Activated B cell treated with CpG ODN at 0.5 μM for 24 hours (primary cell): ENCODE results near the gene EXOG. TPM values are rescaled to one million over a fixed set of nuclear protein-coding genes. Genes with fewer than 3 reads are reported as not detected.

ENCODE experiments used
- ATAC-seq: fragments of 200-7000 bp; cut with Tn5 transposase; one replicate; pipeline ENCODE4 v1.10.0; 2021; ENCODE audit warnings: low read depth, mild to moderate bottlenecking, moderate library complexity
- CTCF ChIA-PET: fragments of 350-600 bp; sonication (Branson Sonifier 250); formaldehyde crosslinking; loops from one replicate; lab custom pipeline; 2021; ENCODE audit warnings: antibody characterized with exemption; lab: Charles Lee
- POLR2A ChIA-PET: fragments of 350-600 bp; sonication (Branson Sonifier 250); formaldehyde crosslinking; loops from one replicate; lab custom pipeline; 2021; ENCODE audit warnings: antibody characterized with exemption; lab: Charles Lee
- DNase-seq: peaks from one replicate; pipeline ENCODE4 v3.0.0; 2022
- H3K27ac Mint-ChIP-seq: one replicate; pipeline ENCODE4 v1.8.0; 2020; ENCODE audit warnings: mixed read lengths
- H3K27me3 Mint-ChIP-seq: one replicate; pipeline ENCODE4 v1.8.0; 2021; ENCODE audit warnings: mixed read lengths
- H3K36me3 Mint-ChIP-seq: one replicate; pipeline ENCODE4 v1.8.0; 2021; ENCODE audit warnings: low read depth, mixed read lengths
- H3K4me1 Mint-ChIP-seq: one replicate; pipeline ENCODE4 v1.8.0; 2021; ENCODE audit warnings: mixed read lengths
- H3K4me3 Mint-ChIP-seq: one replicate; pipeline ENCODE4 v1.8.0; 2020; ENCODE audit warnings: mild to moderate bottlenecking, mixed read lengths
- H3K9me3 Mint-ChIP-seq: one replicate; pipeline ENCODE4 v1.8.0; 2020; ENCODE audit warnings: mixed read lengths
- CTCF ChIP-seq: fragments of 200-600 bp; IDR thresholded peaks from one replicate; pipeline ENCODE4 v1.8.0; 2022; ENCODE audit warnings: antibody characterized with exemption, mild to moderate bottlenecking
- intact Hi-C: fragments of 100-400 bp; cut with micrococcal nuclease; formaldehyde crosslinking; loops from one replicate; pipeline ENCODE4 v1.15.1; 2024
- total RNA-seq: library from RNA; stranded (reverse); gene quantifications from 2 replicates; pipeline ENCODE4 v1.2.3, GENCODE V29; 2022

EXOG gene
- total RNA-seq, 1 donor from 2014 or later, result 32.3 TPM

- no peak for TF ChIP-seq CTCF
- ATAC-seq, result no peak
Observed at GRCh38 chr3:38519000-38519399, 22.9 kb downstream of the EXOG start.

GRCh38 chr3:38519651-38520050 is 23.5 kb downstream of the EXOG start:
- ChIA-PET POLR2A (no interaction called here), CTCF (interaction anchor here (1.2 to 3.9 kb wide), 3 partner anchors 10 to 772 kb away, joined by 3 to 29 read pairs (median 3); partner anchors contain the start of gene EXOG)
- TF ChIP-seq CTCF, result no peak
- no peaks in the 10 kb centered on the region for H3K9me3 Mint-ChIP-seq
- H3K27ac Mint-ChIP-seq, result peak overlapping the region; percentile 54
- H3K4me3 Mint-ChIP-seq, result no peak overlapping the region
- ATAC-seq (no peak), DNase-seq (no peak)
- intact Hi-C loops, result loop anchor here (2.0 kb wide), 1 partner anchor 511 kb away; no protein-coding TSS in a partner anchor
- H3K36me3 Mint-ChIP-seq, result peaks cover 40% of the 10 kb centered on the region
- H3K27me3 Mint-ChIP-seq, result no peaks in the 10 kb centered on the region
- peaks cover 13% of the 10 kb centered on the region for H3K4me1 Mint-ChIP-seq

More at GRCh38 chr3:38519000-38519399, 22.9 kb downstream of the EXOG start:
- Mint-ChIP-seq H3K4me3 (no peak overlapping the region), H3K27me3 (no peaks in the 10 kb centered on the region), H3K36me3 (peaks cover 38% of the 10 kb centered on the region), H3K4me1 (peaks cover 13% of the 10 kb centered on the region), H3K27ac (no peak overlapping the region), H3K9me3 (no peaks in the 10 kb centered on the region)
- CTCF ChIA-PET, result interaction anchor here (1.2 kb wide), 2 partner anchors 9 to 136 kb away, joined by 3 read pairs; no protein-coding TSS in a partner anchor
- intact Hi-C loops, result no loop called here
- POLR2A ChIA-PET, result no interaction called here
- DNase-seq, result no peak

- H3K27me3 Mint-ChIP-seq, result no peaks in the 10 kb centered on the region
- POLR2A ChIA-PET, result interaction anchor here (0.8 kb wide), 1 partner anchor 887 kb away, joined by 3 read pairs; no protein-coding TSS in a partner anchor
Observed at GRCh38 chr3:38521391-38521987, 25.3 kb downstream of the EXOG start.

GRCh38 chr3:38522002-38522401 is 25.9 kb downstream of the EXOG start:
- H3K4me3 Mint-ChIP-seq, result no peak overlapping the region
- intact Hi-C loops, result no loop called here
- H3K36me3 Mint-ChIP-seq, result peaks cover 54% of the 10 kb centered on the region
- no peak for DNase-seq
- H3K4me1 Mint-ChIP-seq, result peaks cover 13% of the 10 kb centered on the region
- no peak overlapping the region for H3K27ac Mint-ChIP-seq
- POLR2A ChIA-PET, result interaction anchor here (0.8 kb wide), 1 partner anchor 886 kb away, joined by 3 read pairs; no protein-coding TSS in a partner anchor
- no peak for TF ChIP-seq CTCF
- no peaks in the 10 kb centered on the region for H3K9me3 Mint-ChIP-seq
- no peak for ATAC-seq
- CTCF ChIA-PET, result interaction anchor here (1.0 to 3.9 kb wide), 21 partner anchors 8 to 770 kb away, joined by 3 to 29 read pairs (median 6); partner anchors contain the start of gene EXOG
- no peaks in the 10 kb centered on the region for H3K27me3 Mint-ChIP-seq

More at GRCh38 chr3:38521391-38521987, 25.3 kb downstream of the EXOG start:
- H3K4me1 Mint-ChIP-seq, result peaks cover 13% of the 10 kb centered on the region
- ATAC-seq (peak; percentile 72), DNase-seq (no peak)
- no peaks in the 10 kb centered on the region for H3K9me3 Mint-ChIP-seq
- no peak overlapping the region for H3K4me3 Mint-ChIP-seq
- H3K27ac Mint-ChIP-seq, result no peak overlapping the region
- CTCF ChIA-PET, result interaction anchor here (1.0 to 3.9 kb wide), 23 partner anchors 8 to 770 kb away, joined by 3 to 29 read pairs (median 6); partner anchors contain the start of gene EXOG
- peaks cover 54% of the 10 kb centered on the region for H3K36me3 Mint-ChIP-seq
- intact Hi-C loops, result loop anchor here (1.0 to 2.0 kb wide), 5 partner anchors 130 to 771 kb away; no protein-coding TSS in a partner anchor
- TF ChIP-seq CTCF, result peak; percentile 80

- Mint-ChIP-seq H3K36me3 (peaks cover 60% of the 10 kb centered on the region), H3K9me3 (no peaks in the 10 kb centered on the region), H3K4me1 (peaks cover 12% of the 10 kb centered on the region), H3K27me3 (no peaks in the 10 kb centered on the region), H3K4me3 (no peak overlapping the region), H3K27ac (no peak overlapping the region)
- TF ChIP-seq CTCF, result no peak
- ChIA-PET CTCF (interaction anchor here (0.9 kb wide), 1 partner anchor 476 kb away, joined by 3 read pairs; no protein-coding TSS in a partner anchor), POLR2A (no interaction called here)
- ATAC-seq (no peak), DNase-seq (no peak)
- intact Hi-C loops, result no loop called here
Observed at GRCh38 chr3:38524141-38524739, 28.1 kb downstream of the EXOG start.
